ENCODE data around the gene LGI2.
"Not testable (repeated sequence)": the region's sequence is repeated elsewhere in the genome, so short reads cannot be mapped to it uniquely, and the experiment has no call there.

The LGI2 gene, protein sequence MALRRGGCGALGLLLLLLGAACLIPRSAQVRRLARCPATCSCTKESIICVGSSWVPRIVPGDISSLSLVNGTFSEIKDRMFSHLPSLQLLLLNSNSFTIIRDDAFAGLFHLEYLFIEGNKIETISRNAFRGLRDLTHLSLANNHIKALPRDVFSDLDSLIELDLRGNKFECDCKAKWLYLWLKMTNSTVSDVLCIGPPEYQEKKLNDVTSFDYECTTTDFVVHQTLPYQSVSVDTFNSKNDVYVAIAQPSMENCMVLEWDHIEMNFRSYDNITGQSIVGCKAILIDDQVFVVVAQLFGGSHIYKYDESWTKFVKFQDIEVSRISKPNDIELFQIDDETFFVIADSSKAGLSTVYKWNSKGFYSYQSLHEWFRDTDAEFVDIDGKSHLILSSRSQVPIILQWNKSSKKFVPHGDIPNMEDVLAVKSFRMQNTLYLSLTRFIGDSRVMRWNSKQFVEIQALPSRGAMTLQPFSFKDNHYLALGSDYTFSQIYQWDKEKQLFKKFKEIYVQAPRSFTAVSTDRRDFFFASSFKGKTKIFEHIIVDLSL

DNA sequence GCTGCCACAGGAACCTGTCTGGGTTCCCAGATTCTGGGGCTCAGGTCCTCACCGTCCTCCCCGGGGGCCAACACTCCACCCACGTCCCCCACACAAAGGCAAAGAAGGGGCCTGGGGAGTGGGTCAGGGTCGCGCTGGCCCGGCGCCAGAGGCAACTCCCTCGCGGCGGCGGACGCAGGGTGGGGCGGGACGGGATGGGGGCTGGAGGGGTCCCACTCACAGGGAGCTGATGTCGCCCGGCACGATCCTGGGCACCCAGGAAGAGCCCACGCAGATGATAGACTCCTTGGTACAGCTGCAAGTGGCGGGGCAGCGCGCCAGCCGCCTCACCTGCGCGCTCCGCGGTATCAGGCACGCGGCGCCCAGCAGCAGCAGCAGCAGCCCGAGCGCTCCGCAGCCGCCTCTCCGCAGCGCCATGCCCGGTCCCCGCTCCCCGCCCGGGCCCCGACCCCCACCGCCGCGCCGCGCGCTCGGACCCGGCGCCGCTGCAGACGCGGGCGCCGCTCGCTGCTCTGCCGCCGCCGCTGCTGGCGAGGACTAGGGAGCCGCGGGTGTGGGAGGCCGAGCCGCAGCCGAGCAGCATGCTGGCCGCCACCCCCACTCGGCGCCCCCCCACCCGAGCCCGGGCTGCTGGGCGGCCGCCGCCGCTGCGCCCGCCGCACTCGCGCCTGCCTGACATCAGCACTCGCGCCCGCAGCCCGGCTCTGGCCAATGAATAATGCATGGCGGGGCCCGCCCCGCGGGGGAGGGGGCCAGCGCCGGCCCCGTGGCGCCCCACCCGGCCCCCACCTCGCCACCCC is at the start of gene LGI2:
Gene LGI2, minus strand, starts transcription at position 670 of the 800 bp plus-strand sequence. Its CDS starts 253 bp downstream, at position 417.
- FAIRE-seq = no peak

- no peak for FAIRE-seq
Measured at GRCh38 chr4:25078523-25078922, 47.8 kb upstream of the LGI2 start.

DNA sequence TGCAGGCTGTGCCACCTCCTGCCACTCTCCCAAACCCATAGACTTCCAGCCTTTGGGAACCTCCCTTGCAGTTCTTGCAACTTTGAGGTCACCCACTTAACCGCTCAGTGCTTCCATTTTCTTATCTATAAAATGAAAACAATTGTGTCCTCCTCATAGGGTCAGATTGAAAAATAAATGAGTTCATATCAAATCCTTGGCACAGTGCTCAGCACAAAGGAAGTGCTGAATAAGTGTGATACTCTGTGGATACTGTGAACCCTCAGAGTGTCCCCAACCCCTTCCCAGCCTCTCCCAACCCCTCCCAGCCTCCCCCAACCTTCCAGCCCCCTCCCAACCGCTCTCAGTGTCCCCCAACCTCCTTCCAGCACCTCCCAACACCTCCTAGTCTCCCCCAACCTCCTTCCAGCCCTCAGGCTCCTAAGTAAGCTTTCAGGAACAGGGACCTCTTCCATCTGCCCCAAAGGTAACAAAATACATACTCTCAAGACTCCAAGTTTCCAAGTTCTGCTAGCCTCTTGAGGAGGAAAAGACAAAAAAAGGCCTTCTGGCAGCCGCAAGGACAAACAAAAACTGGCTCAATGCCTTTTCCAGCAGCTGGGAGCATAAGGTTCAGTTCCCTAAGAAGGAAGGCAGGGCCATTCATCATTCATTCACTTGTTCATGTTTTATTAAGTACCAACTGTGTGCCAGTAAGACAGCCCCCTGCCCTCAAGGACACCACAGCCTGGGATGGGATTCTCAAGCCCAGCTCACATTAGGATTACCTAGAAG is 46.1 kb upstream of the LGI2 start:
- no peak for FAIRE-seq

DNA sequence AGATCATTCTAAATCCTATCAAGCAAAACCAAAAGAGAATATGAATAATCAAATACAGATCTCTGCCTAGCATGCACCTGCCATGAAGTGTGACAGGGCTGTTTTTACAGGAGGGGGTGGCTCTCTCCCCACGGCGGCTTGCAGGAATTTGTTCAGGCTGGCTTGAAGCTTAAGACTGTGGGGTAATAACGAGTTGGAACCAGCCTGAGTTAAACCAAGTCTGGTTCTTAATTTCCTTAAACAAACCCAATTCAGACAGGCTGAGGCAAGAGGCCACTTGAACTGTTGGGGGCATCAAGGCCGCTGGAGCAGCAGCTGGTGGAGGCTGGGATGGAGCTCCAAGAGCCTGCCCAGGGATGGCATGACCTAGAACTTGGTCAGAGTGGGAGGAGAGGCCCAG is 45.1 kb upstream of the LGI2 start:
- FAIRE-seq = no peak

DNA sequence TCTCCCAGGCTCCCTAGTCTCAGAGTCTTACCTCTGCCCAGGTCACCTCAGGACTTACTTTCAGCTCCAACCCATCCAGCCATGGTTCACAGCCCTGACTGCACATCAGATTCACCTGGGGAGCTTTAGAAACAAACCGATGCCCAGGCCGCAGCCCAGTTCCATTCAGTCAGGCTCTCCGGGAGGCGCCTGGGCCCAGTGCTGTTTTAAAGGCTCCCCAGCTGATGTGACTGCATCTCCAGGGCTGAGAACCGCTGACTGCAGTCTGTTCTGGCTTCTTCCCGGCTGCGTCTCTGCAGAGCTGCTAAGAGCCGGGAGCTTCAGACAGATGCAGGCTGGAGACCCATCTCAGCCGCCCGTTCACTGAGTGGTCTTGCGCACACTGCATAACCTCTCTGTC is 44.4 kb upstream of the LGI2 start:
- FAIRE-seq = no peak

DNA sequence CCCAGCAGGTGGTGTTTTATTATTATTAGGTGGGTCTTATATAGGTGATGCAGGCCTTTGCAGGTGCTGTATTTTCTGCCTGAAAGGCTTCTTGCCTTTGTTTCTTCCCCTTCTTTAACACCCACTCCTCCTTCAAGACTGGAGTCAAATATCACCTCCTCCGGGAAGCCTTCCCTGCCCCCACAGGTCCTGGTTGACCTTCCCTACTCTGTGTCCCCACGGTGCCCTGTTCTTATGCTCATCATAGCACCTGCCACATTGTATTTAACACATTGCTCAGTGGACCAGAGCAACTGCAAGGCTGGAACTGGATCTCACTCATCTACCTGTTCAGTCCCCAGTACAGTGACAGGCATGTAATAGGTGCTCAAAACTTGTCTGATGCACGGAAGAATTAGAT is 39.8 kb upstream of the LGI2 start:
- FAIRE-seq = no peak

DNA sequence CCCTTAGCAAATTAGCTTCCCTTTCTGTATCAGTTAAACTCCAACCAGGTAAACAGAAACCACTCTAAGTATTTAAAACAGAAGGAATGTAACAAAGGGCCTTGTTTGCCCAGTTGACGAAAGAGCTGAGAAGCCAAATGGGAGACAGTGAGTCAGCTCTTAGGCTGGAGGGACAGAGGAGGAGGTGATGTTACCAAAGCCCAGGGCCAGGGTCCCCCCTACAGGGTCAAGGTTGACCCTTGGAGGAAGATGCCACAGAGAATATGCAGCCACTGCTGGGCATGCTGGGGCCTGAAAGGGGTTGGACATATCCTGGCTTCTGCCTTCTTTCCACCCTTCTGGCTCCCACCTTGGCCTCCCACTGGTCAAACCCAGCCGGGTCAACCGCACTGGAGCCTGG is 38.3 kb upstream of the LGI2 start:
- no peak for FAIRE-seq

GRCh38 chr4:25068386-25068785 is 37.6 kb upstream of the LGI2 start:
- FAIRE-seq = no peak

- no peak for FAIRE-seq
Measured at GRCh38 chr4:25065932-25066590, 35.3 kb upstream of the LGI2 start.

GRCh38 chr4:25065431-25065858 is 34.7 kb upstream of the LGI2 start:
- no peak for FAIRE-seq

DNA sequence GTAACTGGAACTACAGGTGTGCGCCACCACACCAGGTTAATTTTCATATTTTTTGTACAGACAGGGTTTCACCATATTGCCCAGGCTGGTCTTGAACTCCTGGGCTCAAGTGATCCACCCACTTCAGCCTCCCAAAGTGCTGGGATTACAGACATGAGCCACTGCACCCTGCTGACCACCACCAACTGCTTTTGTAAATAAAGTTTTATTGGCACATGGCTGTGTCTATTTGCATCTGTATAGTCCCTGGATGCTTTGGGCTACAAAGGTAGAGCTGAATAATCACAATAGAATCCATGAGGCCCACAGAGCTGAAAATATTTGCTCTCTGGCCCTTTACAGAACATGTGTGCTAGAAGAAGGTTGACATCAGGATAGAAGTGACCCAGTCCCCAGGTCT is 33.7 kb upstream of the LGI2 start:
- not testable (repeated sequence) for FAIRE-seq

DNA sequence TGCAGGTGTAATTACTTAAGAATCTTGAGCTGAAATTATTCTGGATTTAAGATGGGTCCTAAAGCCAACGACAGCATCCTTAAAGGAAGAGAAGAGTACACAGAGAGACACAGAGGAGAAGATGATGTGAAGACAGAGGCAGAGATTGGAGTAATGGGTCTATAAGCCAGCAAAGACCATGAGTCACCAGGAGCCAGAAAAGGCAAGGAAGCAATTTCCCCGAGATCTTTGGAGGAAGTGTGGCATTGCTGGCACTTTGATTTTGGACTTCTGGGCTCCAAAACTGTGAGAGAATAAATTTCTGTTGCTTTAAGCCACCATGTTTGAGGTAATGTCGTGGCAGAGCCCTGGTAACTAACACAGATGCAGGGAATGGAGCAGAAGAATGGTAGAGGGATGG is 32.4 kb upstream of the LGI2 start:
- FAIRE-seq = no peak

- no peak for FAIRE-seq
Measured at GRCh38 chr4:25062098-25062497, 31.4 kb upstream of the LGI2 start.

GRCh38 chr4:25061602-25062001 is 30.9 kb upstream of the LGI2 start:
- no peak for FAIRE-seq

- no peak for FAIRE-seq
Measured at GRCh38 chr4:25060963-25061340, 30.2 kb upstream of the LGI2 start.

- no peak for FAIRE-seq
Measured at GRCh38 chr4:25060241-25060962, 29.7 kb upstream of the LGI2 start.

DNA sequence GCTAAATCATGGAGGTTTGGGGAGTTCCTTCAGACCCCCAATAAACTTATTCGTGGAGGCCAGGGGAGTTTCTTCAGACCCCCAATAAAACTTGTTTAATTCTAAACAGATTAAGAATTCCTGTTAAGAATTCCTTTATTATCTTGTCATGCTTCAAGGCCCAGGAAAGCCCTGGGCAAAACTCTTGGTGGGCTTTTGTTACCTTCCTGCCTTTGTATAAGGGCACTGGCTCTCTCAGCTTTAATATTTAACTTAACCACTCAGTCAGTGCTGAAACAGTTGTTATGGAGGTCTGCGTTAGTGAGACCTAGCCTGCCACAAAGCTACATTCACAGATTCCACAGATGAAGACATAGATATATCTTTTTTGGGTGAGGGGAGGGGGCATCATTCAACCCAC is 29.0 kb upstream of the LGI2 start:
- no peak for FAIRE-seq

DNA sequence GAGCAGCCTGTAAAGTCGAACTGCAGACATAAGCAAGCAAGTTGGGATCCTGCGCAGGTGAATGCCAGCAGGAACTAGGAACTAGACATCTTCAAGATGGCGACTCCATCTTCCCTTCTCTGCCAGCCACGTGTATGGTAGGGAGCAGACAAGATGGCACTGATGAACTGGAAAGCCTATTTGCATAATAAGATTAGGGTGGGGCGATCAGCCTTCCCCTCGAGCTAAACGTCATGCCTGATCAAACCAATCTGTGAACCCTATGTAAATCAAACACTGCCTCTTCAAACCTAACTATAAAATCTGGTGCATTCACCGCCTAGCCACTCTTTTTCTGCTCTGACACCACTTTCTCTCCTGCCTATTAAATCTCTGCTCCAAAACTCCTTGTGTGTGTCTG is 28.1 kb upstream of the LGI2 start:
- no peak for FAIRE-seq

- no peak for FAIRE-seq
Measured at GRCh38 chr4:25057299-25057698, 26.6 kb upstream of the LGI2 start.

DNA sequence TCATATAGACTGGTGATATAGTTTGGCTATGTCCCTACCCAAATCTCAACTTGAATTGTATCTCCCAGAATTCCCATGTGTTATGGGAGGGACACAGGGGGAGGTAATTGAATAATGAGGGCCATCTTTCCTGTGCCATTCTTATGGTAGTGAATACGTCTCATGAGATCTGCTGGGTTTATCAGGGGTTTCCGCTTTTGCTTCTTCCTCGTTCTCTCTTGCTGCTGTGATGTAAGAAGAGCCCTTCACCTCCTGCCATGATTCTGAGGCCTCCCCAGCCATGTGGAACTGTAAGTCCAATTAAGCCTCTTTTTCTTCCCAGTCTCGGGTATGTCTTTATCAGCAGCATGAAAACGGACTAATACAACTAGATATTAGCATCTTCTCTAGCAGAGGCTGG is 21.3 kb upstream of the LGI2 start:
- not testable (repeated sequence) for FAIRE-seq

DNA sequence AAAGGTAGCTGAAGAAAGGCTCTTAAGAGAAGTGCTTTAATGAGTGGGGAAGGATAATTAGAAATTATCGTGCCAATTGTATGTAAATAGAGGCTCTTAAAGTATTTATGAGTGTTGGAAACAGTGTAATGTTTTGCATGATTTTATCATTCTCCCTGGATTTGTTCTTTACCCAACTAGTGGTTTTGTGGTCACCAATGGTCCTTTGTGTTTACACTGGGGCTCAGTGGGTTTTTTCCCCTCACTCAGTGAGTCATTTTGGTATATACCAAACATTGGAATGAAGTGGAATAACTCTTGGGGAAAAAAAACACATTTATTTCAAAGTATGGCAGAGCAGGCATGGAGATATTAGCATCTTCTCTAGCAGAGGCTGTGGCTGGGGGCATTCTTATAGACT is 20.8 kb upstream of the LGI2 start:
- no peak for FAIRE-seq

Data from islet of Langerhans (tissue), 1 donor.